HCT116 (cell line): ENCODE data around the gene APBA1. TPM values are rescaled to one million over a fixed set of nuclear protein-coding genes. Genes with fewer than 3 reads are reported as not detected.

Experiments used
- ATAC-seq: fragments of 200-7000 bp; cut with Tn5 transposase; 2 replicates; pipeline ENCODE4 v1.9.1; 2020; ENCODE audit warnings: mild to moderate bottlenecking, moderate library complexity
- BruUV-seq: library from RNA; stranded (reverse); fragments of 400-500 nt; replicated peaks from 2 replicates; lab custom pipeline; 2021; lab: Mats Ljungman, UMichigan
- CTCF ChIA-PET: fragments of 300-600 bp; sonication (Branson Sonifier 250); formaldehyde crosslinking; loops from one replicate; lab custom pipeline; 2021; ENCODE audit warnings: antibody characterized with exemption; lab: Charles Lee
- POLR2A ChIA-PET: fragments of 300-600, 350-600 bp; sonication (Branson Sonifier 250); formaldehyde crosslinking; loops from one replicate; lab custom pipeline; 2021; ENCODE audit warnings: antibody characterized with exemption; lab: Charles Lee
- RAD21 ChIA-PET, 2 experiments: fragments of 300-600 bp; sonication (Branson Sonifier 250); formaldehyde crosslinking; loops; one replicate each; lab custom pipeline; 2023; ENCODE audit warnings: low total read pairs in 2 of 2; ENCODE audit not compliant: uncharacterized antibody in 2 of 2, unreplicated experiment in 2 of 2, low non-redundant PET in 1 of 2; lab: Charles Lee
- DNase-seq: peaks from one replicate; pipeline ENCODE4 v3.0.0-alpha.2; 2010; ENCODE audit warnings: low read depth, low spot score
- H2AFZ ChIP-seq: fragments of 200-600 bp; shearing (Covaris generic), sonication (generic); 2 replicates; pipeline ENCODE4 v1.6.1; 2017; ENCODE audit warnings: low read depth, mixed run types, mixed read lengths, antibody characterized with exemption, low read length; ENCODE audit not compliant: poor library complexity, severe bottlenecking
- H3K27ac ChIP-seq: 2 replicates; pipeline ENCODE4 v1.5.1; 2012; ENCODE audit warnings: low read depth, low read length
- H3K27me3 ChIP-seq: fragments of 200-600 bp; sonication (generic); 2 replicates; pipeline ENCODE4 v1.6.1; 2016; ENCODE audit warnings: mixed run types, low read length, mixed read lengths; ENCODE audit not compliant: insufficient read depth
- H3K36me3 ChIP-seq, 2 experiments: fragments of 200-500 bp in 1 of 2; fragments of 200-600 bp in 1 of 2; sonication (Bioruptor generic) in 1 of 2; sonication (generic) in 1 of 2; 2 replicates each; pipeline versions ENCODE4 v1.5.1 to v1.6.1; 2014 to 2016; ENCODE audit warnings: low read length in 2 of 2, inconsistent platforms in 1 of 2, mixed read lengths in 1 of 2, mixed run types in 1 of 2; ENCODE audit not compliant: insufficient read depth in 2 of 2, control insufficient read depth in 1 of 2
- H3K4me1 ChIP-seq, 2 experiments: fragments of 200-600 bp in 1 of 2; sonication (generic) in 1 of 2; 2 replicates each; pipeline versions ENCODE4 v1.5.1 to v1.6.1; 2012 to 2017; ENCODE audit warnings: low read length in 2 of 2, inconsistent platforms in 1 of 2, mild to moderate bottlenecking in 1 of 2, mixed read lengths in 1 of 2, mixed run types in 1 of 2, moderate library complexity in 1 of 2; ENCODE audit not compliant: insufficient read depth in 2 of 2, control insufficient read depth in 1 of 2
- H3K4me2 ChIP-seq: fragments of 200-600 bp; sonication (generic); 2 replicates; pipeline ENCODE4 v1.6.1; 2017; ENCODE audit warnings: mixed run types, low read length, mixed read lengths
- H3K4me3 ChIP-seq, 2 experiments: fragments of 200-600 bp in 1 of 2; sonication (generic) in 1 of 2; replicated peaks in 1 of 2; 2 replicates each; pipeline ENCODE4 v1.5.1; 2011 to 2016; ENCODE audit warnings: low read length in 2 of 2, control low read depth in 1 of 2, low read depth in 1 of 2, mild to moderate bottlenecking in 1 of 2, mixed read lengths in 1 of 2, mixed run types in 1 of 2
- H3K79me2 ChIP-seq: fragments of 200-600 bp; sonication (generic); 2 replicates; pipeline ENCODE4 v1.6.1; 2017; ENCODE audit warnings: mild to moderate bottlenecking, mixed run types, low read length, moderate library complexity, mixed read lengths; ENCODE audit not compliant: insufficient read depth
- H3K9ac ChIP-seq: fragments of 200-600 bp; sonication (generic); 2 replicates; pipeline ENCODE4 v1.6.1; 2016; ENCODE audit warnings: low read length, mixed read lengths
- H3K9me2 ChIP-seq: fragments of 200-600 bp; sonication (generic), shearing (Covaris generic); 2 replicates; pipeline ENCODE4 v1.6.1; 2017; ENCODE audit warnings: mixed run types, mild to moderate bottlenecking, moderate library complexity; ENCODE audit not compliant: insufficient read depth
- H3K9me3 ChIP-seq, 2 experiments: fragments of 200-500 bp in 1 of 2; fragments of 200-600 bp in 1 of 2; sonication (Bioruptor generic) in 1 of 2; sonication (generic) in 1 of 2; 2 replicates each; pipeline ENCODE4 v1.6.1; 2014 to 2017; ENCODE audit warnings: low read length in 2 of 2, mixed read lengths in 2 of 2, inconsistent platforms in 1 of 2, low read depth in 1 of 2, mild to moderate bottlenecking in 1 of 2, mixed run types in 1 of 2, moderate library complexity in 1 of 2; ENCODE audit not compliant: control insufficient read depth in 1 of 2, insufficient read depth in 1 of 2
- H4K20me1 ChIP-seq: fragments of 200-600 bp; sonication (generic), shearing (Covaris generic); 2 replicates; pipeline ENCODE4 v1.6.1; 2017; ENCODE audit warnings: mixed run types, mild to moderate bottlenecking, moderate library complexity; ENCODE audit not compliant: insufficient read depth
- CEBPB ChIP-seq: IDR thresholded peaks from 2 replicates; pipeline ENCODE4 v1.6.1; 2012; ENCODE audit warnings: low read depth
- ELF1 ChIP-seq: IDR thresholded peaks from 2 replicates; pipeline ENCODE4 v1.6.1; 2012; ENCODE audit warnings: low read depth, borderline replicate concordance
- POLR2AphosphoS5 ChIP-seq: IDR thresholded peaks from 2 replicates; pipeline ENCODE4 v1.6.1; 2011; ENCODE audit warnings: mild to moderate bottlenecking, low read depth, low read length, moderate library complexity
- SIN3A ChIP-seq: IDR thresholded peaks from 2 replicates; pipeline ENCODE4 v1.6.1; 2012; ENCODE audit warnings: low read depth
- SRF ChIP-seq: IDR thresholded peaks from 2 replicates; pipeline ENCODE4 v1.6.1; 2012; ENCODE audit warnings: low read depth
- intact Hi-C: fragments of 100-400 bp; cut with micrococcal nuclease; formaldehyde crosslinking; loops from 2 replicates; pipeline ENCODE4 v1.10.0; 2022
- total RNA-seq: library from RNA; stranded (reverse); gene quantifications from one replicate; pipeline ENCODE4 v1.2.1, GENCODE V29; 2021; ENCODE audit not compliant: unreplicated experiment
- TF ChIP-seq, protein P1 (sequence below): IDR thresholded peaks from 2 replicates; pipeline ENCODE4 v1.6.1; 2012; ENCODE audit warnings: low read depth

The APBA1 gene
- total RNA-seq, 1 experiment from 2014 or later, result 0.20 TPM

DNA sequence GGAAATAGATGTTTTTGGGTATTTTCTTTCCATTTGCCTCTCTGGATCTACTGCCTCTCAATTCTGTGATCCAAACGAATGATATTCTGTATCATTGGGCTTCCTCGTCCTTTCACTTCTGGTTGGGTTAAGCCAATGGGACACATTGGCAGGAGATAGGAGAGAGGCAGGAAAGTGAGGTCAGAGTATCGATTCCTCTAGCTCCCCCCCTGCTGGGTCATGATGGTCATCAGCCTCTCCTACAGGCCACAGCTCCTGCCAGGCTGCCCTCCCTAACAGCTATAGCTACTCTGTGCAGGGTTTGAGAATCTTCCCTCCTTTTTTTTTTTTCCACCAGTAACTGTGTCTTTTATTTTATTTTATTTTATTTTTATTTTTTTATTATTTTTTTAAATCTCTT is 39.4 kb downstream of the APBA1 start (continued):
- no peak for TF ChIP-seq SRF
- TF ChIP-seq POLR2AphosphoS5, result no peak
- TF ChIP-seq, all 23 proteins: peak for 0

DNA sequence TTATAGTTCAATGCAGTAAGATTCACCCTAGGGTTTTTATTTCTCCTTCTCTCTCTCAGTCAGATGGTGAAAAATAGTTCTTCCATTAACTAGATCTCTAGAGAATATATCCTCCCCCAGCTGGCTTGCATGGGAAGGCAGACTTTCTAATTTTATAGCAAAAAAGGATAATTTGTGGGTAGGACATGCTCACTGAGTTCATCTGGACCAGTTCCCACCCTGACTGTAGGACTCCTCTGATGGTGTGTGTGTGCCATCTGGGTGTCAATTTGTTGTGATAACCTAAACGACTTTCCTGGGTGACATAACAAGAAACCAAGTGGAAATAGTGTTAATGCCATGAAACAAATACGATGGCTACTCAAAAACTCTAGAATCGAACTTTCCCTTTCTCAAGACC is 44.9 kb downstream of the APBA1 start:
- no peak overlapping the region for H3K9ac ChIP-seq
- ATAC-seq (no peak), DNase-seq (no peak)
- H3K36me3 ChIP-seq, result no peaks in the 10 kb centered on the region
- H3K4me1 ChIP-seq, result no peaks in the 10 kb centered on the region
- CTCF ChIA-PET, result no interaction called here
- H3K4me3 ChIP-seq, result no peak overlapping the region
- H2AFZ ChIP-seq, result no peak overlapping the region
- H3K79me2 ChIP-seq, result no peaks in the 10 kb centered on the region
- H3K4me2 ChIP-seq, result no peak overlapping the region
- H3K9me3 ChIP-seq, result no peaks in the 10 kb centered on the region
- peaks cover 38% of the 10 kb centered on the region for H3K27me3 ChIP-seq
- H3K9me2 ChIP-seq, result no peaks in the 10 kb centered on the region
- no peaks in the 10 kb centered on the region for H4K20me1 ChIP-seq
- RAD21 ChIA-PET, result no interaction called here
- POLR2A ChIA-PET, result no interaction called here
- no peak overlapping the region for H3K27ac ChIP-seq
- intact Hi-C loops, result no loop called here
- no TSS peak for BruUV-seq
- no peak for TF ChIP-seq SIN3A
- TF ChIP-seq SRF, result no peak
- TF ChIP-seq, protein P1, sequence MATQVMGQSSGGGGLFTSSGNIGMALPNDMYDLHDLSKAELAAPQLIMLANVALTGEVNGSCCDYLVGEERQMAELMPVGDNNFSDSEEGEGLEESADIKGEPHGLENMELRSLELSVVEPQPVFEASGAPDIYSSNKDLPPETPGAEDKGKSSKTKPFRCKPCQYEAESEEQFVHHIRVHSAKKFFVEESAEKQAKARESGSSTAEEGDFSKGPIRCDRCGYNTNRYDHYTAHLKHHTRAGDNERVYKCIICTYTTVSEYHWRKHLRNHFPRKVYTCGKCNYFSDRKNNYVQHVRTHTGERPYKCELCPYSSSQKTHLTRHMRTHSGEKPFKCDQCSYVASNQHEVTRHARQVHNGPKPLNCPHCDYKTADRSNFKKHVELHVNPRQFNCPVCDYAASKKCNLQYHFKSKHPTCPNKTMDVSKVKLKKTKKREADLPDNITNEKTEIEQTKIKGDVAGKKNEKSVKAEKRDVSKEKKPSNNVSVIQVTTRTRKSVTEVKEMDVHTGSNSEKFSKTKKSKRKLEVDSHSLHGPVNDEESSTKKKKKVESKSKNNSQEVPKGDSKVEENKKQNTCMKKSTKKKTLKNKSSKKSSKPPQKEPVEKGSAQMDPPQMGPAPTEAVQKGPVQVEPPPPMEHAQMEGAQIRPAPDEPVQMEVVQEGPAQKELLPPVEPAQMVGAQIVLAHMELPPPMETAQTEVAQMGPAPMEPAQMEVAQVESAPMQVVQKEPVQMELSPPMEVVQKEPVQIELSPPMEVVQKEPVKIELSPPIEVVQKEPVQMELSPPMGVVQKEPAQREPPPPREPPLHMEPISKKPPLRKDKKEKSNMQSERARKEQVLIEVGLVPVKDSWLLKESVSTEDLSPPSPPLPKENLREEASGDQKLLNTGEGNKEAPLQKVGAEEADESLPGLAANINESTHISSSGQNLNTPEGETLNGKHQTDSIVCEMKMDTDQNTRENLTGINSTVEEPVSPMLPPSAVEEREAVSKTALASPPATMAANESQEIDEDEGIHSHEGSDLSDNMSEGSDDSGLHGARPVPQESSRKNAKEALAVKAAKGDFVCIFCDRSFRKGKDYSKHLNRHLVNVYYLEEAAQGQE, result no peak
- TF ChIP-seq ELF1, result no peak
- no peak for TF ChIP-seq CEBPB
